Rectal smooth muscle tissue (tissue), 1 donor: ENCODE data around the gene CCDC192.

Experiments
- H3K27ac ChIP-seq: one replicate; pipeline ENCODE4 v1.7.0; 2013; ENCODE audit warnings: low read depth, low read length, inconsistent platforms
- H3K27me3 ChIP-seq: one replicate; pipeline ENCODE4 v1.7.0; 2013; ENCODE audit warnings: low read length; ENCODE audit not compliant: control insufficient read depth, insufficient read depth
- H3K36me3 ChIP-seq: one replicate; pipeline ENCODE4 v1.7.0; 2013; ENCODE audit warnings: low read length; ENCODE audit not compliant: control insufficient read depth, insufficient read depth
- H3K4me1 ChIP-seq: one replicate; pipeline ENCODE4 v1.7.0; 2013; ENCODE audit warnings: low read length; ENCODE audit not compliant: control insufficient read depth, insufficient read depth
- H3K4me3 ChIP-seq: one replicate; pipeline ENCODE4 v1.7.0; 2013; ENCODE audit warnings: low read length
- H3K9ac ChIP-seq: one replicate; pipeline ENCODE4 v1.7.0; 2013; ENCODE audit warnings: low read length

The CCDC192 gene

GRCh38 chr5:127987354-127988145, 284.4 kb downstream of the CCDC192 start:
- Histone ChIP-seq H3K9ac (no peak overlapping the region), H3K4me1 (no peaks in the 10 kb centered on the region), H3K27me3 (no peaks in the 10 kb centered on the region), H3K36me3 (no peaks in the 10 kb centered on the region), H3K4me3 (no peak overlapping the region), H3K27ac (no peak overlapping the region)

GRCh38 chr5:127988146-127988760, 285.1 kb downstream of the CCDC192 start:
- H3K4me3 ChIP-seq = no peak overlapping the region
- no peaks in the 10 kb centered on the region for H3K4me1 ChIP-seq
- no peaks in the 10 kb centered on the region for H3K27me3 ChIP-seq
- H3K9ac ChIP-seq = no peak overlapping the region
- no peak overlapping the region for H3K27ac ChIP-seq
- H3K36me3 ChIP-seq = no peaks in the 10 kb centered on the region
